Right hindlimb (tissue), 1 donor: ENCODE data around the gene GOLIM4.
"Not testable (repeated sequence)": the region's sequence is repeated elsewhere in the genome, so short reads cannot be mapped to it uniquely, and the experiment has no call there.

Experiments
- DNase-seq: peaks from one replicate; pipeline ENCODE4 v3.0.0-alpha.2; 2018

GOLIM4 gene, protein sequence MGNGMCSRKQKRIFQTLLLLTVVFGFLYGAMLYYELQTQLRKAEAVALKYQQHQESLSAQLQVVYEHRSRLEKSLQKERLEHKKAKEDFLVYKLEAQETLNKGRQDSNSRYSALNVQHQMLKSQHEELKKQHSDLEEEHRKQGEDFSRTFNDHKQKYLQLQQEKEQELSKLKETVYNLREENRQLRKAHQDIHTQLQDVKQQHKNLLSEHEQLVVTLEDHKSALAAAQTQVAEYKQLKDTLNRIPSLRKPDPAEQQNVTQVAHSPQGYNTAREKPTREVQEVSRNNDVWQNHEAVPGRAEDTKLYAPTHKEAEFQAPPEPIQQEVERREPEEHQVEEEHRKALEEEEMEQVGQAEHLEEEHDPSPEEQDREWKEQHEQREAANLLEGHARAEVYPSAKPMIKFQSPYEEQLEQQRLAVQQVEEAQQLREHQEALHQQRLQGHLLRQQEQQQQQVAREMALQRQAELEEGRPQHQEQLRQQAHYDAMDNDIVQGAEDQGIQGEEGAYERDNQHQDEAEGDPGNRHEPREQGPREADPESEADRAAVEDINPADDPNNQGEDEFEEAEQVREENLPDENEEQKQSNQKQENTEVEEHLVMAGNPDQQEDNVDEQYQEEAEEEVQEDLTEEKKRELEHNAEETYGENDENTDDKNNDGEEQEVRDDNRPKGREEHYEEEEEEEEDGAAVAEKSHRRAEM

GRCh38 chr3:168095611-168096209, at the start of gene GOLIM4:
GOLIM4 (minus strand) TSS chr3:168095924; CDS start chr3:168095285, 639 bp downstream.
- DNase-seq: peak; percentile 98

- DNase-seq: no peak
These were observed 45.8 kb upstream of the GOLIM4 start for GRCh38 chr3:168141405-168141998.

DNA sequence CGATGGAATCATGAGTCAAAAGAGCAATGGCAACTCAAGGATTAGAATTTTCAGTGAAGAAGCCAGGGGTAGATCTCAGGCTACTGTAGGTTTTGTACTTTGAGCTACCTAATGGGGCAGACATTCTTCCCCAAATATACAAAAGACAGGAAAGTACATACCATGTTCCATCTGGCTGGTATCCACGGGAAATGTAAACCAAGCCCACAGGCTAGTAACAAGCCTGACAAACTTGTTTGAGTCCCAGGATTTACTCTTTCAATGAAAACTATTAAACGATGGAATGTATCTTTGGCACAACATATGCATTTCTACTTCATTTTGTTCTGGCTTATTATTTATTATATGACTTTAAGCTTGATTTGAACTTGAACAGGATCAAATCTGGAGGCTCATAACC, 44.2 kb upstream of the GOLIM4 start:
- no peak for DNase-seq

DNA sequence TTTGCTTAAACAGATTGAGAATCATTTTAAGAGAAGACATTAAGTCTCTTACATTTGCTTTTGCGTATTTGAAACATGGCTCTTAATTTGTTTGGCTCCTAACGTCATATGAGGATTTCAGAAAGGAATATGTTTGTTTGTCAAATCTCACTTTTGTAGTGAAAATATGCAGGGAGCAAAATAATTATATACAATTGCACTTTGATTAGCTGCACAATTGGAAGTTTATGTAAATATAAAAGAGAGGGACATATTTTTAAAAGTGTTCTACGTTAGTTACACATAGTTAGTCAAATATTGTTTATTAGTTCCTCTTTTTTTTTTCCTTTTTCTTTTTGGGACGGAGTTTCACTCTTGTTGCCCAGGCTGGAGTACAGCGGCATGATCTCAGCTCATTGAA, 42.7 kb upstream of the GOLIM4 start:
- DNase-seq: no peak

DNA sequence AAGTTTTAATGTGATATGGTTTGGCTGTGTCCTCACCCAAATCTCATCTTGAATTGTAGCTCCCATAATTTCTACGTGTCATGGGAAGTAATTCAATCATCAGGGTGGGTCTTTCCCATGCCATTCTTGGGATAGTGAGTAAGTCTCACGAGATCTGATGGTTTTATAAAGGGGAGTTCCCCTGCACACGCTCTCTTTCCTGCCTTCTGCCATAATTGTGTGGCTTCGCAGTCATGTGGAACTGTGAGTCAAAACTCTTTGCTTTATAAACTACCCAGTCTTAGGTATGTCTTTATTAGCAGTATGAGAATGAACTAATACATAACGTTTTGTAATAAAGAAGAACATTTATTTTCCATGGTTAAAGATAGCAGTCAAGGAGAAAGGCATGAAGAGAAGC, 39.2 kb upstream of the GOLIM4 start:
- DNase-seq: no peak

DNA sequence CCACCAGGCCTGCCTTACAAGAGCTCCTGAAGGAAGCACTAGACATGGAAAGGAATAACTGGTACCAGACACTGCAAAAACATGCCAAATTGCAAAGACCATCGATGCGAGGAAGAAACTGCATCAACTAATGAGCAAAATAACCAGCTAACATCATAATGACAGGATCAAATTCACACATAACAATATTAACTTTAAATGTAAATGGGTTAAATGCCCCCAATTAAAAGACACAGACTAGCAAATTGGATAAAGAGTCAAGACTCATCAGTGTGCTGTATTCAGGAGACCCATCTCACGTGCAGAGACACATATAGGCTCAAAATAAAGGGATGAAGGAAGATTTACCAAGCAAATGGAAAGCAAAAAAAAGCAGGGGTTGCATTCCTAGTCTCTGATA, 34.5 kb upstream of the GOLIM4 start:
- not testable (repeated sequence) for DNase-seq

DNA sequence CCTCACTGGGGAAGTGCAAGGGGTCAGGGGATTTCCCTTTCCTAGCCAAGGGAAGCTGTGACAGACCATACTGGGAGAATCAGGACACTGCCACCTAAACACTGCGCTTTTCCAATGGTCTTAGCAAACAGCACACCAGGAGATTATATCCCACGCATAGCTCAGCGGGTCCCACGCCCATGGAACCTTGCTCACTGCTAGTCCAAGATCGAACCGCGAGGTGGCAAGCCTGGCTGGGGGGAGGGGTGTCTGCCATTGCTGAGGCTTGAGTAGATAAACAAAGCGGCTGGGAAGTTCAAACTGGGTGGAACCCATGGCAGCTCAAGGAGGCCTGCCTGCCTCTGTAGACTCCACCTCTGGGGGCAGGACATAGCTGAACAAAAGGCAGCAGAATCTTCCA, 32.7 kb upstream of the GOLIM4 start:
- not testable (repeated sequence) for DNase-seq

DNA sequence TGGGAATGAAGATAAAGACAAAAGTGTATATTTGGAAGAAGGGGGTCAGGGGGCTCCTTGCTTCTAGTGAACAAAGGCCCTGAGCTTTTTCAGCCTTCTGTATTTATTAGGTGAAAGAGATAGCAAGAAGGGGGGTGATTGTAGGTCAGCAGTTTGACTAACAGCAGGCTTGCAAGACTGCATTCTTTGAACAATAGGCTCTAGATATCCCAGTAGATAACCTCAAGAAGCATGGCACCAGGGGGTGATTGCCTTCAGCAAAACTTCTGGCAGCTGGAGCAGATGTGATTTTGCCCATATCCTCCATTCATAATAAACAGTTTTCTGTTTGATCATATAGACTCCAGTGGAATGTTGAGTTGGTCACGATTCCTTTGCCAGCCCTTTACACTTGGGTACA, 31.7 kb upstream of the GOLIM4 start:
- no peak for DNase-seq

DNA sequence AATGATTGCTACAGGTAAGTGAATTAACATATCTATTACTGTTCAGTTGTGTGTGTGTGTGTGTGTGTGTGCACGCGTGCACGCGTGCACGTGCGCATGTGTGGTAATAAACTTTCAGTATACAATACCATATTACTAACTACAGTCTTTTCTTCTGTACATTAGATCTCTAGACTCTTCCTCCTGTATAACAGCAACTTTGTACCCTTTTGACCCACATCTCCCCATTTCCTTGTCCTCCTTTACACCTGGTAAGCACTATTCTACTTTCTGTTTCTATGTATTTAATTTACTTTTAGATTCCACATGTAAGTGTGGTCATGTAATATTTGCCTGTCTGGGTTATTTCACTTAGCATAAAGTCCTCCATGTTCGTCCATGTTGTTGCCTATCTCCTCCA, 29.1 kb upstream of the GOLIM4 start:
- DNase-seq: no peak

DNA sequence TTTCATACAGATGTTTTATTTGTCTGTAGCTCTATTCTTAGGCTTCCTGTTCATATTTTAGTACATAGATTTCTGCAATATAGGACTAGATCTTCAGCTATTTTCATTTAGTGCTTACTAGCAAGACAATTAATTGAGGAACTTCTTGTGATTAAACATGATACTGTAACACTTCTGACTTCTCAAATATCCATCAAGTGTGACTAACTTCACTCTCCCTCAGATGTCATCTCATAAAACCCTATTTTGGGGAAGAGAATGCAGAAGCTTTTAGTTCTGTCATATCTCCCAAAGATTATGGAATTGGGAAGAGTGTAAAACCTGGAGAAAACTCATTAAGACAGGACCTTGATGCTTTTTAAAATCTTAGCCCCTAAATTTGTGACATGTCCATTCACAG, 28.6 kb upstream of the GOLIM4 start:
- no peak for DNase-seq

GRCh38 chr3:168123201-168124176, 27.8 kb upstream of the GOLIM4 start:
- DNase-seq: no peak

- DNase-seq: peak; percentile 38
These were observed 25.7 kb upstream of the GOLIM4 start for GRCh38 chr3:168121184-168122017.

GRCh38 chr3:168117853-168118313, 22.2 kb upstream of the GOLIM4 start:
- no peak for DNase-seq

DNA sequence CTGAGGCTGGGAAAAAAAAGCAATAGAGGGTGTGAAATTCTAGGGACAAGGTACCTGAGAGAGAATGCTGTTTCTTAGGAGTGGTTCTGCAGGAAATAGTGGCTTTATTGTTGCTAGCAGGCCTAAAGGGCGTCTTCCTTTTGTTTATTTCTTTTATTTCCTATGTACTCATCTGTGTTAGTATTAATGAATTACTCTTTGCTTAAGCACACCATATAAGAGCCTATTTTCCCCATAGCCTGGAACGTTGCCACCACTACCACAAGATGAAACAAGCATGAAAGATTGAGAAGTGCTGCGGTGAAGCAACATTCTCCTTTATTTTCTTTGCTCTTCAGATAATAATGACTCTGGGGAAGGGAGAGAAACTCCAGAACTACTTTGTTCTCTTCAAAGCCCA, 21.3 kb upstream of the GOLIM4 start:
- no peak for DNase-seq

GRCh38 chr3:168116279-168116678, 20.6 kb upstream of the GOLIM4 start:
- DNase-seq: peak; percentile 74

- DNase-seq: no peak
These were observed 18.1 kb upstream of the GOLIM4 start for GRCh38 chr3:168113848-168114247.

- no peak for DNase-seq
These were observed 17.2 kb upstream of the GOLIM4 start for GRCh38 chr3:168112894-168113293.

DNA sequence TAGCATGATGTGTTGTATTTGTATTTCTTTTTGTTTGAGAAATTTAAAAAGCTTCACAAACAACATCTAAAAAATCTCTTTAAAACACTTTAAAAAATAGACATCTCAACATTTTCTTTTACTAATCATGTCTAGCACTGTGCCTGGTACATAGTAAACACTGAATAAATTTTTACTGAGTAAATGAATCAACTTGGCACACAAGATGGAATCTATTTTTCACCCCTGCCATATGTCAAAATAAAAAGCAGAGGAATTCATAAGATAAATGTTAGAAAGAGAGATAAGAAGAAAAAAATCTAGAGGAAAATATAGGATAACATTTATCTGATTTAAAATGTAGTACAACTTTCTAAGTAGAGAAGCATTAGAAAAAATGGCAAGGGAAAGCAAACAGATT, 8.6 kb upstream of the GOLIM4 start:
- no peak for DNase-seq

- DNase-seq: no peak
These were observed 7.1 kb upstream of the GOLIM4 start for GRCh38 chr3:168102735-168103410.

DNA sequence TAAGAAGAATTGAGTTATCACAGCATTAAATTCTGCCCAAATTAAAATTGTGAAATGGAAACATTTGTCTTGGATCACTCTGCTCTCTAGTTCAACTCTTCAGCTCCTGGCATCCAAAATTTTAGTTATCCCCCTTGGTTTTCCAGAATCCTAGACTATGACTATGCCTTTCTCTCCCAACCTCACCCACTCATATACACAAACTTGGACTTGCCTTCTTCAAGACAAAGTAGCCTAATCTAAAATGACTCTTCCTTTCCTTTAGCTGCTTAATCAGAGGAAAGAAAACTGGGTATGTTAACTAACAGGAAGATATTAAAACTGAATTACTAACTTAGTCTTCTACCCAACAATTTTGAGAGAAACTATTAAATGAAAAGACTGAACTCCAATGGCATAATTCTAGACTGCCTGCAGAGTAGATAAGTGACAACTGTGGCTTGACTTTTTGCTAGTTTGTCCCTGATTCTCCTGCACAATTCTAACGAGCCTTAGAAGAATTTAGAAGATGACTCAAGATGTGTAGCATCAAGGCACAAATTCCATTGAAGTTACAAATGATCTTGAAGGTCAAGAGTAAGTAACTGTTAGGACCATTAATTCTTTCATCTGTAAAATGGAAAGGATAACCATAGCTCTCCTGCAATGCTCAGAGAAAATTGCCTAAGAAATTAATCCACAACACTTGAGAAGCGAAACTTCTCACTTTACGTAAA, 5.2 kb upstream of the GOLIM4 start:
- DNase-seq: no peak
